ENCODE results near the gene PRKACA.

Gene PRKACA

DNA sequence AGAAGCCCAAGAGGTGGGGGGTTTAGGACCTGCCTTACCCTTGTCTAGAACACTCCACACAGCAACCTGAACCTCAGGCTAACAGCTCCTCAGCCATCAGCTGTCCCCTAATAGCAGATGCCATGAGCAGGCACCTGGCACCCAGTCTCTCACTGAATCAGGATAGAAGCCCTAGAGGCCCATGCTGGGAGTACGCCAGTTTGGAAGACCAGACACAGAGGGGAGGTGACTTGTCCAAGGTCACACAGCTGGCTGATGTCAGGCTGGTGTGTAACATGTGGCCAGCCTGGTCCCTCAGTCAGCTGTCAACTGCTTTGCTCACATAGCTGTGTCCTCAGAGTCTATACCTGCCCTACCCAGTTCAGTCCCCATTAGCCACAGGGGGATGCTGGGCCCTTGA is 14.3 kb downstream of the PRKACA start:
- no peak for DNase-seq (ENCODE audit: low spot score)
- no peak overlapping the region for H3K4me3 ChIP-seq
- TF ChIP-seq, protein P1, sequence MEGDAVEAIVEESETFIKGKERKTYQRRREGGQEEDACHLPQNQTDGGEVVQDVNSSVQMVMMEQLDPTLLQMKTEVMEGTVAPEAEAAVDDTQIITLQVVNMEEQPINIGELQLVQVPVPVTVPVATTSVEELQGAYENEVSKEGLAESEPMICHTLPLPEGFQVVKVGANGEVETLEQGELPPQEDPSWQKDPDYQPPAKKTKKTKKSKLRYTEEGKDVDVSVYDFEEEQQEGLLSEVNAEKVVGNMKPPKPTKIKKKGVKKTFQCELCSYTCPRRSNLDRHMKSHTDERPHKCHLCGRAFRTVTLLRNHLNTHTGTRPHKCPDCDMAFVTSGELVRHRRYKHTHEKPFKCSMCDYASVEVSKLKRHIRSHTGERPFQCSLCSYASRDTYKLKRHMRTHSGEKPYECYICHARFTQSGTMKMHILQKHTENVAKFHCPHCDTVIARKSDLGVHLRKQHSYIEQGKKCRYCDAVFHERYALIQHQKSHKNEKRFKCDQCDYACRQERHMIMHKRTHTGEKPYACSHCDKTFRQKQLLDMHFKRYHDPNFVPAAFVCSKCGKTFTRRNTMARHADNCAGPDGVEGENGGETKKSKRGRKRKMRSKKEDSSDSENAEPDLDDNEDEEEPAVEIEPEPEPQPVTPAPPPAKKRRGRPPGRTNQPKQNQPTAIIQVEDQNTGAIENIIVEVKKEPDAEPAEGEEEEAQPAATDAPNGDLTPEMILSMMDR (IDR thresholded peaks at IDR 0.05) = no peak
- H3K27ac ChIP-seq = no peak overlapping the region

DNA sequence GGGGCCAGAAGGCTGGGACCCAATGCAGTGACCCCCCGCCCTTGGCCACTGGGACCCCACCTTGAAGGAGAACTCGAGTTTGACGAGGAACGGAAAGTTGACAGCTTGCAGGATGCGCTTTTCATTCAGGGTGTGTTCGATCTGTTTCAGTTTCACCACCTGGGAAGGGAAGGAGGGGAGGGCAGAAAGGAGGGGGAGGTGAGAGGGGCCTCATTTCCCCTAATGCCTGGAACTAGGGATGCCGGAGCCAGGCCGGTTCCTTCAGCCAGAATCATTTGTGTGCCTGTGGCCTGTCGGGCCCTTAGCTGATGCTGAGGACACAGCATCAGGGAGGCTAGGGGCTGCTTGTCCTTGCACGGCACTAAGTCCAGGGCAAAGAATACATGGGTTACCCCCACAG is 14.8 kb downstream of the PRKACA start:
- Histone ChIP-seq H3K4me3 (no peak overlapping the region), H3K27ac (no peak overlapping the region)

DNA sequence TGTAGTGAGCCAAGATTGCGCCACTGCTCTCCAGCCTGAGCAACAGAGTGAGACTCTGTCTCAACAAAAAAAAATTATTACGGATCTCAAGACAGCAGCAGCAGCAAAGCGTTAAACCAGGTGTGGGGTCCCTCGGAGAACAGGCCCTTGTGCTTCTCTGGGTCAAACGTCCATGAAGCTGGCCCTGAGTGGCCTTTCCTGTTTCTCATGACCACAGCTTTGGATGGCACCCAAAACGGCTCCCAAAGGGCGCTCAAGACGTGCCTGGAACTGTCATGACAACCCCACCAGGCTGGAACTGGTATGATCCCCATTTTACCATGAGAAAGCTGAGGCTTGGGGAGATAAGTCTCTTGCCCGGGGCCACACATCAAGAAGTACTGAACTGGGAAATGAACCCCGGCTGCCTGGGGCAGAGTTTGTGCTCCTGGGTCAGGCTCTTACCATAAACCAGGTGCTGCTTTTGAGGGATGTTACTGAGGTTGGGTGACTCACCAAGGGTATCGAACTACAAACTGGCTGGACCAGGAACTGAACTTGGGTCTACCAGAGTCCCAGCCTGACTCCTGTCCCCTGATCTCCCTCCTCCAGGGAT is 15.4 kb downstream of the PRKACA start:
- Histone ChIP-seq H3K4me3 (no peak overlapping the region), H3K27ac (no peak overlapping the region)
- TF ChIP-seq, protein P1 (IDR thresholded peaks at IDR 0.05) = no peak
- DNase-seq (ENCODE audit: low spot score) = no peak

More for the DNA sequence above, 14.8 kb downstream of the PRKACA start:
- TF ChIP-seq, protein P1 (IDR thresholded peaks at IDR 0.05) = no peak
- no peak for DNase-seq (ENCODE audit: low spot score)

DNA sequence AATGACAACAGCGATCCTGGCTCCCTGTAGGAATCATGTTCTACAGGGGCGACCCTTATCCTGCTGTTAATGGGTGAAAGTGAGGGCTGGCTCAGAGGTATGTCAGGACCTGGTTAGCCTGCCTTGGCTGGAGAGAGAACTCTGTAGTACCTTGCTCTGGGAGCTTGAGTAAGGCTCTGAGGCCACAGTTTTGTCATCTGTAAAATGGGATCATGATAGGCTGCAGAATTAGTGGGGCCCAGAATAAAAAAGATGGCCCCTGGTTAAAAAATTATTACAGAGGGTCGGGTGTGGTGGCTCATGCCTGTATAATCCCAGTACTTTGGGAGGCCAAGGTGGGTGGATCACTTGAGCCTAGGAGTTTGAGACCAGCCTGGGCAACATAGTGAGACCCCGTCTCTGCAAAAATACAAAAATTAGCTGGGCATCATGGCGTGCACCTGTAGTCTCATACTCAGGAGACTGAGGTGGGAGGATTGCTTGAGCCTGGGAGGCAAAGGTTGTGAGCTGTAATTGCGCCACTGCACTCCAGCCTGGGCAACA is 16.5 kb downstream of the PRKACA start:
- H3K27ac ChIP-seq = no peak overlapping the region

DNA sequence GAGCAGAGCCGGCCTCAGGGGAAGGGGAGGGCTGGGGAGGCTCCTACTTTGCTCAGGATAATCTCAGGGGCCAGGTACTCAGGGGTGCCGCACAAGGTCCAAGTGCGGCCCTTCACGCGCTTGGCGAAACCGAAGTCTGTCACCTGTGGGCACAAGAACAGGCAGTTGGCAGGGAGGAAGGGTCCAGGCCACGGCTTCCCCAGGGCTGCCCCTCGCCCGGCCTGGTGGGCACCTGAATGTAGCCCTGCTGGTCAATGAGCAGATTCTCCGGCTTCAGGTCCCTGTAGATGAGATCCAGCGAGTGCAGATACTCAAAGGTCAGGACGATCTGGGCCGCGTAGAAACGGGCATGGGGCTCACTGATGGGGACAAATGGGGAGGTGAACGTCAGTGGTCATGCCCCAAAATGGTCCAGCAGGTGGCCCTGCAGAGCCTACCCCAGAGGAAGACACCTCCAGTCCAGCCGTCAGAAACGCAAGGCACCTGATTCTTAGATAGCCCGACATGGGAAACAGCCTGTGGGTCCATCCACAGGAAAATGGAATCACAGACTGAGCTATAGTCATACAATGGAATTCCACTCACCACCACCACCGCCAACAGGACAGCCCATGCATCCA is 19.9 kb downstream of the PRKACA start:
- DNase-seq (ENCODE audit: low spot score) = no peak
- no peak overlapping the region for H3K4me3 ChIP-seq
- H3K27ac ChIP-seq = no peak overlapping the region
- TF ChIP-seq, protein P1 (IDR thresholded peaks at IDR 0.05) = no peak

More for the DNA sequence above, 16.5 kb downstream of the PRKACA start:
- H3K4me3 ChIP-seq = no peak overlapping the region
- TF ChIP-seq, protein P1 (IDR thresholded peaks at IDR 0.05) = no peak
- no peak for DNase-seq (ENCODE audit: low spot score)

DNA sequence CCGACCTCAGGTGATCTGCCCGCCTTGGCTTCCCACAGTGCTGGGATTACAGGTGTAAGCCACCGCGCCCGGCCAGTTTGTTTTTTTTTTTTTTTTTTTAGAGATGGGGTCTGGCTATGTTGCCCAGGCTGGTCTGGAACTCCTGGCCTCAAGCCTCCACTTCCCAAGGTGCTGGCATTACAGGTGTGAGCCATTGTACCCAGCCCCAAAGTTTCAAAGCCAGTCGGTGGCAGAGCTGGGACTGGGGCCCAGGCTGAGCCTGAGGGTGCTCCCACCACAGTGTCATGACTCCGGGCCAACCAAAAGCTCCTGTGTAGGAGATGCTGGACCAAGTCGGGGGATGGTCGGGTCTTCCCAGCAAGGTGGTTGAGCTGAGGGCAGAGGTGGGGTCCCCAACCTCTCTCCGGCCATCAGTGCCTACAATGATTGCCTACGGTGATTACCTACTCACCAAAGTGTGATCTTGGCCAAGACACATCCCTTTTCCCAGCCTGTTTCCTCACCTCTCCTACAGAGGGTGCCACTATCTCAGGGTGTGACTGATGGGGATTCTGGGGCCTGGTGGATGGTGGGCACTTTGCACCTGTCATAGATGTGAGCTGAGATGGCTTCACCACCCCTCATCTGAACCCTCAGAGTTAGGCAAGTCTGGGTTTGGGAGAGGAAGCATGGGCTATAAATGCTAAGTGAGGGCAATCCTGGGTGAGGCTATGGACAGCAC is 21.1 kb downstream of the PRKACA start:
- DNase-seq (ENCODE audit: low spot score) = no peak
- TF ChIP-seq, protein P1 (IDR thresholded peaks at IDR 0.05) = no peak
- Histone ChIP-seq H3K4me3 (no peak overlapping the region), H3K27ac (no peak overlapping the region)
